ENCODE results near the gene CLNS1A. TPM values are rescaled to one million over a fixed set of nuclear protein-coding genes. Genes with fewer than 3 reads are reported as not detected.

Gene CLNS1A
- total RNA-seq, 2 donors from 2014 or later = 37.8 to 99.0 TPM

GRCh38 chr11:77604281-77604680 is 33.3 kb downstream of the CLNS1A start:
- 100% methylated on average over 2 of the region's 2 CpGs for WGBS
- no peak overlapping the region for H3K27ac ChIP-seq
- TF ChIP-seq POLR2AphosphoS5 (IDR thresholded peaks at IDR 0.05) (no peak), POLR2A (IDR thresholded peaks at IDR 0.05) (no peak), CTCF (IDR thresholded peaks at IDR 0.05) (no peak)
- intact Hi-C loops (cut with DNase I) = no loop called here
- no peaks in the 10 kb centered on the region for H3K4me1 ChIP-seq (replicated peaks)
- H3K27me3 ChIP-seq (replicated peaks; ENCODE audit: insufficient read depth) = no peaks in the 10 kb centered on the region
- no peak overlapping the region for H3K4me3 ChIP-seq
- no peak for DNase-seq (ENCODE audit: low spot score)
- no peaks in the 10 kb centered on the region for H3K36me3 ChIP-seq
- H3K9me3 ChIP-seq = no peaks in the 10 kb centered on the region

- DNase-seq (ENCODE audit: low spot score) = no peak
- TF ChIP-seq POLR2A (IDR thresholded peaks at IDR 0.05) (no peak), POLR2AphosphoS5 (IDR thresholded peaks at IDR 0.05) (no peak), CTCF (IDR thresholded peaks at IDR 0.05) (no peak)
- no peaks in the 10 kb centered on the region for H3K9me3 ChIP-seq
- WGBS = 87% methylated on average over 3 of the region's 3 CpGs
- H3K36me3 ChIP-seq = no peaks in the 10 kb centered on the region
- no peaks in the 10 kb centered on the region for H3K27me3 ChIP-seq (replicated peaks; ENCODE audit: insufficient read depth)
- no peak overlapping the region for H3K4me3 ChIP-seq
- no peaks in the 10 kb centered on the region for H3K4me1 ChIP-seq (replicated peaks)
- H3K27ac ChIP-seq = no peak overlapping the region
- intact Hi-C loops (cut with DNase I) = no loop called here
Measured at GRCh38 chr11:77602381-77603088, 35.1 kb downstream of the CLNS1A start.

- Histone ChIP-seq H3K4me3 (no peak overlapping the region), H3K4me1 (replicated peaks) (no peaks in the 10 kb centered on the region), H3K27me3 (replicated peaks; ENCODE audit: insufficient read depth) (no peaks in the 10 kb centered on the region), H3K9me3 (no peaks in the 10 kb centered on the region), H3K36me3 (no peaks in the 10 kb centered on the region), H3K27ac (peak overlapping the region in 1 of 2 donors; percentile 31)
- peak; percentile 41 for DNase-seq (ENCODE audit: low spot score)
- intact Hi-C loops (cut with DNase I) = no loop called here
- no peak for TF ChIP-seq POLR2A (IDR thresholded peaks at IDR 0.05)
- TF ChIP-seq CTCF (IDR thresholded peaks at IDR 0.05) = no peak
- peak; percentile 74 for TF ChIP-seq POLR2AphosphoS5 (IDR thresholded peaks at IDR 0.05)
- WGBS = 76% methylated on average over 2 of the region's 2 CpGs
Measured at GRCh38 chr11:77598195-77598594, 39.4 kb downstream of the CLNS1A start.

DNA sequence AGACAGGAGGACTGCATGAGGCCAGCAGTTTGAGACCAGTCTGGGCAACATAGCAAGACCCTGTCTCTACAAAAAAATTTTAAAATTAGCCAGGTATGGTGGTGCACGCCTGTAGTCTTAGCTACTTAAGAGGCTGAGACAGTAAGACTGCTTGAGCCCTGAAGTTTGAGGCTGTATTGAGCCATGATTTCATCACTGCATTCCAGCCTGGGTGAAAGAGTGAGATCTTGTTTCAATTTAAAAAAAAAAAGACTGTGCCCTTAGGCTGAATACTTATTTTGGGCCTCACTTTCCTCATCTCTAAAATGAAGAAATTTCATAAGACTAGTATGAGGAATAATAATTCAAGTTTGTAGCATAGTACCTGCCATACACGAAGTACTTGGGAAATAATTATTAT is 41.0 kb downstream of the CLNS1A start:
- Histone ChIP-seq H3K27ac (no peak overlapping the region), H3K36me3 (no peaks in the 10 kb centered on the region), H3K4me1 (replicated peaks) (no peaks in the 10 kb centered on the region), H3K9me3 (no peaks in the 10 kb centered on the region), H3K27me3 (replicated peaks; ENCODE audit: insufficient read depth) (no peaks in the 10 kb centered on the region), H3K4me3 (no peak overlapping the region)
- no peak for TF ChIP-seq POLR2AphosphoS5 (IDR thresholded peaks at IDR 0.05)
- no peak for TF ChIP-seq POLR2A (IDR thresholded peaks at IDR 0.05)
- no peak for TF ChIP-seq CTCF (IDR thresholded peaks at IDR 0.05)
- intact Hi-C loops (cut with DNase I) = no loop called here
- DNase-seq (ENCODE audit: low spot score) = no peak
- WGBS = 98% methylated on average over 2 of the region's 2 CpGs

GRCh38 chr11:77593883-77594282 is 43.7 kb downstream of the CLNS1A start:
- no peaks in the 10 kb centered on the region for H3K27me3 ChIP-seq (replicated peaks; ENCODE audit: insufficient read depth)
- H3K4me3 ChIP-seq = no peak overlapping the region
- TF ChIP-seq POLR2A (IDR thresholded peaks at IDR 0.05) (no peak), POLR2AphosphoS5 (IDR thresholded peaks at IDR 0.05) (no peak), CTCF (IDR thresholded peaks at IDR 0.05) (no peak)
- H3K36me3 ChIP-seq = no peaks in the 10 kb centered on the region
- no peak for DNase-seq (ENCODE audit: low spot score)
- H3K4me1 ChIP-seq (replicated peaks) = no peaks in the 10 kb centered on the region
- no peaks in the 10 kb centered on the region for H3K9me3 ChIP-seq
- H3K27ac ChIP-seq = no peak overlapping the region
- intact Hi-C loops (cut with DNase I) = no loop called here
